OCI-LY1 (cell line): Measurements from ENCODE around the gene LRRFIP2.
"Not testable (repeated sequence)": the region's sequence is repeated elsewhere in the genome, so short reads cannot be mapped to it uniquely, and the experiment has no call there.

Experiments
- H2AFZ ChIP-seq: fragments of 200-600 bp; sonication (generic), shearing (Covaris generic); 2 replicates; pipeline ENCODE4 v1.6.0; 2014; ENCODE audit warnings: antibody characterized with exemption, mild to moderate bottlenecking, low read length
- H3F3A ChIP-seq: fragments of 200-600 bp; sonication (generic), shearing (Covaris generic); 2 replicates; pipeline ENCODE4 v1.6.0; 2014; ENCODE audit warnings: mild to moderate bottlenecking, antibody characterized with exemption, low read length, moderate library complexity; ENCODE audit not compliant: insufficient read depth
- H3K27ac ChIP-seq: fragments of 200-600 bp; sonication (generic); 2 replicates; pipeline ENCODE4 v1.5.1; 2014; ENCODE audit warnings: low read length, mixed run types, mild to moderate bottlenecking, low read depth; ENCODE audit not compliant: poor library complexity, severe bottlenecking
- H3K27me3 ChIP-seq: fragments of 200-600 bp; sonication (generic); 2 replicates; pipeline ENCODE4 v1.6.0; 2014; ENCODE audit warnings: antibody characterized with exemption, mild to moderate bottlenecking, low read length, moderate library complexity; ENCODE audit not compliant: insufficient read depth
- H3K36me3 ChIP-seq: fragments of 200-600 bp; sonication (generic); 2 replicates; pipeline ENCODE4 v1.6.1; 2014; ENCODE audit warnings: mild to moderate bottlenecking, antibody characterized with exemption, low read length, moderate library complexity, mixed read lengths; ENCODE audit not compliant: insufficient read depth
- H3K4me1 ChIP-seq: fragments of 200-600 bp; sonication (generic); 2 replicates; pipeline ENCODE4 v1.5.1; 2014; ENCODE audit warnings: mild to moderate bottlenecking, low read length, moderate library complexity; ENCODE audit not compliant: insufficient read depth, severe bottlenecking
- H3K4me2 ChIP-seq: fragments of 200-600 bp; sonication (generic), shearing (Covaris generic); 2 replicates; pipeline ENCODE4 v1.6.1; 2014; ENCODE audit warnings: low read length
- H3K4me3 ChIP-seq: fragments of 200-600 bp; sonication (generic); 2 replicates; pipeline ENCODE4 v1.5.1; 2014; ENCODE audit warnings: low read length, low read depth, mild to moderate bottlenecking, mixed read lengths; ENCODE audit not compliant: poor library complexity, severe bottlenecking
- H3K79me2 ChIP-seq: fragments of 200-600 bp; shearing (Covaris generic); 2 replicates; pipeline ENCODE4 v1.6.1; 2016; ENCODE audit warnings: mixed run types, low read length, mixed read lengths; ENCODE audit not compliant: insufficient read depth
- H3K9ac ChIP-seq: fragments of 200-600 bp; sonication (generic), shearing (Covaris generic); 2 replicates; pipeline ENCODE4 v1.6.1; 2014; ENCODE audit warnings: mild to moderate bottlenecking, low read length, mixed read lengths
- H3K9me2 ChIP-seq: fragments of 200-600 bp; sonication (generic), shearing (Covaris generic); 2 replicates; pipeline ENCODE4 v1.6.1; 2014; ENCODE audit warnings: low read depth, mild to moderate bottlenecking, low read length, mixed read lengths
- H3K9me3 ChIP-seq: fragments of 200-600 bp; shearing (Covaris generic); 2 replicates; pipeline ENCODE4 v1.6.1; 2014; ENCODE audit warnings: low read length, mixed read lengths
- H4K20me1 ChIP-seq: fragments of 200-600 bp; sonication (generic), shearing (Covaris generic); 2 replicates; pipeline ENCODE4 v1.6.0; 2016; ENCODE audit warnings: mild to moderate bottlenecking, low read length; ENCODE audit not compliant: insufficient read depth
- EZH2 ChIP-seq: fragments of 200-600 bp; sonication (generic), shearing (Covaris generic); IDR thresholded peaks from 2 replicates; pipeline ENCODE4 v1.8.0; 2017; ENCODE audit warnings: borderline replicate concordance, mixed run types, mild to moderate bottlenecking, antibody characterized with exemption, low read length, moderate library complexity, mixed read lengths
- TF ChIP-seq, protein P1 (sequence below): fragments of 200-600 bp; sonication (generic), shearing (Covaris generic); IDR thresholded peaks from 2 replicates; pipeline ENCODE4 v1.5.1; 2017; ENCODE audit warnings: mild to moderate bottlenecking, antibody characterized with exemption, low read length, moderate library complexity, mixed read lengths

The LRRFIP2 gene, protein sequence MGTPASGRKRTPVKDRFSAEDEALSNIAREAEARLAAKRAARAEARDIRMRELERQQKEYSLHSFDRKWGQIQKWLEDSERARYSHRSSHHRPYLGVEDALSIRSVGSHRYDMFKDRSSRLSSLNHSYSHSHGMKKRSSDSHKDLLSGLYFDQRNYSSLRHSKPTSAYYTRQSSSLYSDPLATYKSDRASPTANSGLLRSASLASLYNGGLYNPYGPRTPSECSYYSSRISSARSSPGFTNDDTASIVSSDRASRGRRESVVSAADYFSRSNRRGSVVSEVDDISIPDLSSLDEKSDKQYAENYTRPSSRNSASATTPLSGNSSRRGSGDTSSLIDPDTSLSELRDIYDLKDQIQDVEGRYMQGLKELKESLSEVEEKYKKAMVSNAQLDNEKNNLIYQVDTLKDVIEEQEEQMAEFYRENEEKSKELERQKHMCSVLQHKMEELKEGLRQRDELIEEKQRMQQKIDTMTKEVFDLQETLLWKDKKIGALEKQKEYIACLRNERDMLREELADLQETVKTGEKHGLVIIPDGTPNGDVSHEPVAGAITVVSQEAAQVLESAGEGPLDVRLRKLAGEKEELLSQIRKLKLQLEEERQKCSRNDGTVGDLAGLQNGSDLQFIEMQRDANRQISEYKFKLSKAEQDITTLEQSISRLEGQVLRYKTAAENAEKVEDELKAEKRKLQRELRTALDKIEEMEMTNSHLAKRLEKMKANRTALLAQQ

GRCh38 chr3:37174532-37175126 is at the start of gene LRRFIP2:
LRRFIP2 (minus strand) TSS chr3:37174582; CDS start chr3:37148983, 25,599 bp downstream.
- H2AFZ ChIP-seq: 0 out of 2 replicates have a peak within 1 kb of the TSS, but pooled peaks have one; percentile 1
- H3K27ac ChIP-seq: peak within 1 kb of the TSS; percentile 18
- TF ChIP-seq EZH2: no peak
- TF ChIP-seq, protein P1, sequence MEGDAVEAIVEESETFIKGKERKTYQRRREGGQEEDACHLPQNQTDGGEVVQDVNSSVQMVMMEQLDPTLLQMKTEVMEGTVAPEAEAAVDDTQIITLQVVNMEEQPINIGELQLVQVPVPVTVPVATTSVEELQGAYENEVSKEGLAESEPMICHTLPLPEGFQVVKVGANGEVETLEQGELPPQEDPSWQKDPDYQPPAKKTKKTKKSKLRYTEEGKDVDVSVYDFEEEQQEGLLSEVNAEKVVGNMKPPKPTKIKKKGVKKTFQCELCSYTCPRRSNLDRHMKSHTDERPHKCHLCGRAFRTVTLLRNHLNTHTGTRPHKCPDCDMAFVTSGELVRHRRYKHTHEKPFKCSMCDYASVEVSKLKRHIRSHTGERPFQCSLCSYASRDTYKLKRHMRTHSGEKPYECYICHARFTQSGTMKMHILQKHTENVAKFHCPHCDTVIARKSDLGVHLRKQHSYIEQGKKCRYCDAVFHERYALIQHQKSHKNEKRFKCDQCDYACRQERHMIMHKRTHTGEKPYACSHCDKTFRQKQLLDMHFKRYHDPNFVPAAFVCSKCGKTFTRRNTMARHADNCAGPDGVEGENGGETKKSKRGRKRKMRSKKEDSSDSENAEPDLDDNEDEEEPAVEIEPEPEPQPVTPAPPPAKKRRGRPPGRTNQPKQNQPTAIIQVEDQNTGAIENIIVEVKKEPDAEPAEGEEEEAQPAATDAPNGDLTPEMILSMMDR: no peak
- peaks cover 37% of the 10 kb centered on the region for H3K4me1 ChIP-seq
- H3K36me3 ChIP-seq: peaks cover 8% of the 10 kb centered on the region; the same call in 1 of the 2 replicates
- peaks cover 44% of the 10 kb centered on the region for H3K79me2 ChIP-seq
- H3K4me2 ChIP-seq: peak within 1 kb of the TSS; percentile 90
- no peaks in the 10 kb centered on the region for H4K20me1 ChIP-seq
- H3K27me3 ChIP-seq: no peaks in the 10 kb centered on the region
- H3K9me2 ChIP-seq: no peaks in the 10 kb centered on the region
- no peaks in the 10 kb centered on the region for H3F3A ChIP-seq
- H3K4me3 ChIP-seq: peak within 1 kb of the TSS; percentile 92
- peak within 1 kb of the TSS; percentile 97 for H3K9ac ChIP-seq
- no peaks in the 10 kb centered on the region for H3K9me3 ChIP-seq

GRCh38 chr3:37223576-37223975 is 49.2 kb upstream of the LRRFIP2 start:
- Histone ChIP-seq H3F3A (no peaks in the 10 kb centered on the region), H3K4me3 (no peak overlapping the region), H3K36me3 (no peaks in the 10 kb centered on the region), H3K9me3 (no peaks in the 10 kb centered on the region), H3K79me2 (no peaks in the 10 kb centered on the region), H3K4me1 (no peaks in the 10 kb centered on the region), H3K27ac (no peak overlapping the region), H3K27me3 (peaks cover 9% of the 10 kb centered on the region; the same call in 1 of the 2 replicates), H3K9ac (no peak overlapping the region), H2AFZ (no peak overlapping the region), H4K20me1 (no peaks in the 10 kb centered on the region), H3K9me2 (no peaks in the 10 kb centered on the region), H3K4me2 (no peak overlapping the region)
- no peak for TF ChIP-seq EZH2
- TF ChIP-seq, protein P1: no peak

DNA sequence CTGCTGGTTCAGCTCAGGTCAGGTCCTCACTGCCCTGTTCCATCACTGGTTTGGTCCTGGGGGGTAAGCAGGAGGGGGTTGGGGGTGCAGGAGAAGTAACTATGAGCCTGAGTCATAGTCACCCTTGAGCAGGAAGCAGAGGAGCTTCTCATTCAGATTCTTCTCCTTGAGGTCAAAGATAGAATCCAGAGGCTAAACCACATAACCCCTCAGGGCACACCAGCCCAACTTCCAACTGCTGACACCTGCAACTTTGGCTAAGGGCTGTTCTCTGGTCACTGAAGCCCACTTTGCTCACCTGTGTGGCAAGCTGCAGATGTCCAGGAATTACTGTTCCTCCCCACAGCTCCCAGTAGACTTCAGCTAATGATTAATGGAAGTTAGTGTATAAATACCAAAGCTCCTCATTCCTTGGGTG is 48.8 kb upstream of the LRRFIP2 start:
- no peaks in the 10 kb centered on the region for H3K79me2 ChIP-seq
- no peaks in the 10 kb centered on the region for H3K36me3 ChIP-seq
- H3K9me2 ChIP-seq: no peaks in the 10 kb centered on the region
- H3K27ac ChIP-seq: no peak overlapping the region
- H3K9ac ChIP-seq: no peak overlapping the region
- no peaks in the 10 kb centered on the region for H3K9me3 ChIP-seq
- no peaks in the 10 kb centered on the region for H4K20me1 ChIP-seq
- peaks cover 9% of the 10 kb centered on the region; the same call in 1 of the 2 replicates for H3K27me3 ChIP-seq
- H2AFZ ChIP-seq: no peak overlapping the region
- no peak for TF ChIP-seq EZH2
- TF ChIP-seq, protein P1: no peak
- H3K4me3 ChIP-seq: no peak overlapping the region
- H3K4me2 ChIP-seq: no peak overlapping the region
- no peaks in the 10 kb centered on the region for H3F3A ChIP-seq
- no peaks in the 10 kb centered on the region for H3K4me1 ChIP-seq

DNA sequence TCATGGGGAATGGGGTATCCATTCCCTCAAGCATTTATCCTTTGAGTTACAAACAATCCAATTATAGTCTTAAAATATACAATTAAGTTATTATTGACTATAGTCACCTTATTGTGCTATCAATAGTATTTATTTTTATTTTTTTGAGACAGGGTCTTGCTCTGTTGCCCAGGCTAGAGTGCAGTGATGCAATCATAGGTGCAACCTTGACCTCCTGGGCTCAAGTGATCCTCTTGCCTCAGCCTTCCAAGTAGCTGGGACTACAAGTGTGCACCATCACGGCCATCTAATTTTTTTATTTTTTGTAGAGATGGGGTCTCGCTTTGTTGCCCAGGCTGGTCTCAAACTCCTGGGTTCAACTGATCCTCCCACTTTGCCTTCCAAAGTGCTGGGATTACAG is 48.2 kb upstream of the LRRFIP2 start:
- not testable (repeated sequence) for H3K36me3 ChIP-seq, H3K4me3 ChIP-seq, H3K4me2 ChIP-seq, H3K9me3 ChIP-seq, H3K27me3 ChIP-seq, H3K9ac ChIP-seq, H2AFZ ChIP-seq, H4K20me1 ChIP-seq, H3K4me1 ChIP-seq, H3K9me2 ChIP-seq, H3F3A ChIP-seq, H3K79me2 ChIP-seq, H3K27ac ChIP-seq
